Measurements from ENCODE around the gene THAP10.

Gene THAP10

GRCh38 chr15:70912187-70912586, 20.0 kb upstream of the THAP10 start:
- H3K27ac ChIP-seq (ENCODE audit: low read length, poor library complexity, severe bottlenecking) = no peak overlapping the region
- no peak overlapping the region for H3K4me2 ChIP-seq (ENCODE audit: low read length, poor library complexity, severe bottlenecking)
- no peak overlapping the region for H2BK15ac ChIP-seq (ENCODE audit: low read depth, poor library complexity, severe bottlenecking)
- H3K4me3 ChIP-seq (ENCODE audit: insufficient read depth in 1 of 2, low read depth in 1 of 2, low read length in 2 of 2) = no peak overlapping the region
- H2BK5ac ChIP-seq (ENCODE audit: low read depth, low read length, poor library complexity, severe bottlenecking) = no peak overlapping the region
- H2BK12ac ChIP-seq (ENCODE audit: low read length in 2 of 2) = no peak overlapping the region
- no peak overlapping the region for H3K9ac ChIP-seq (ENCODE audit: low read length)
- H4K91ac ChIP-seq (ENCODE audit: low read length) = no peak overlapping the region
- H3K14ac ChIP-seq (ENCODE audit: low read length in 2 of 2) = no peak overlapping the region
- WGBS = no CpG with 5 or more reads among the region's 1 CpG
- no peaks in the 10 kb centered on the region for H3K27me3 ChIP-seq (ENCODE audit: control insufficient read depth in 1 of 2, insufficient read depth in 1 of 2, low read length in 2 of 2)
- H2AFZ ChIP-seq (ENCODE audit: low read depth, low read length) = no peak overlapping the region
- H2AK5ac ChIP-seq (ENCODE audit: low read length, severe bottlenecking) = no peak overlapping the region
- peaks cover 18% of the 10 kb centered on the region for H3K9me3 ChIP-seq (ENCODE audit: control insufficient read depth, low read length)
- DNase-seq = peak; percentile 10
- no peak overlapping the region for H3K4ac ChIP-seq (ENCODE audit: low read depth in 1 of 2, low read length in 2 of 2)
- H3K18ac ChIP-seq (ENCODE audit: low read depth in 1 of 2, low read length in 2 of 2) = no peak overlapping the region
- H3K79me1 ChIP-seq (replicated peaks; ENCODE audit: low read length, poor library complexity, severe bottlenecking) = no peaks in the 10 kb centered on the region
- peaks cover 2 to 17% of the 10 kb centered on the region in 2 experiments for H3K36me3 ChIP-seq (ENCODE audit: control insufficient read depth in 1 of 2, insufficient read depth in 2 of 2, low read depth in 1 of 2, low read length in 2 of 2)
- no peak overlapping the region for H3K23ac ChIP-seq (ENCODE audit: low read length in 2 of 2)
- no peak overlapping the region for H2BK120ac ChIP-seq (ENCODE audit: low read depth, low read length)
- H3K4me1 ChIP-seq (ENCODE audit: control insufficient read depth, insufficient read depth, low read depth, low read length) = no peaks in the 10 kb centered on the region
- H4K8ac ChIP-seq (ENCODE audit: low read length) = no peak overlapping the region

DNA sequence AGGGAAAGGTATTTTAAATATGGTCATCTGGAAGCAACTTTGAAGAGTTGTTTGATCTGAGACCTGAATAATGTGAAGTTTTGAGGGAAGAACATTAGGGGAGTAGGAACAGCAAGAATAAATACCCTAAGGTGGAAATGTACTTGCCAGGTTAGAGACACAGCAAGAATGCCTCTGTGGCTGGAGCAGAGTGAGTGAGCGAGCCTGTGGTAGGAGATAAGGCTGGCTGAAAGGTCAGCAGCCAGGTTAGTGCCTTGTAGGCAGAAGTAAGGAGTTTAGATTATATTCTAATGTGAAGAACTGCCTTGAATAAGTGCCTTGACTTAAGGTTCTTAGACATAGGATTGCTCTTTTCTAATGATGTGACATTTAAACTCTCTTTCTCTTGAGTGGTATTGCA, 18.7 kb upstream of the THAP10 start:
- H3K79me1 ChIP-seq (replicated peaks; ENCODE audit: low read length, poor library complexity, severe bottlenecking) = no peaks in the 10 kb centered on the region
- H2AK5ac ChIP-seq (ENCODE audit: low read length, severe bottlenecking) = no peak overlapping the region
- no peak overlapping the region for H2BK12ac ChIP-seq (ENCODE audit: low read length in 2 of 2)
- no peak overlapping the region for H3K4me2 ChIP-seq (ENCODE audit: low read length, poor library complexity, severe bottlenecking)
- no peak overlapping the region for H3K23ac ChIP-seq (ENCODE audit: low read length in 2 of 2)
- DNase-seq = no peak
- H2AFZ ChIP-seq (ENCODE audit: low read depth, low read length) = no peak overlapping the region
- no peak overlapping the region for H2BK120ac ChIP-seq (ENCODE audit: low read depth, low read length)
- H3K4me1 ChIP-seq (ENCODE audit: control insufficient read depth, insufficient read depth, low read depth, low read length) = no peaks in the 10 kb centered on the region
- no peak overlapping the region for H3K9ac ChIP-seq (ENCODE audit: low read length)
- no peak overlapping the region for H3K18ac ChIP-seq (ENCODE audit: low read depth in 1 of 2, low read length in 2 of 2)
- H3K4me3 ChIP-seq (ENCODE audit: insufficient read depth in 1 of 2, low read depth in 1 of 2, low read length in 2 of 2) = no peak overlapping the region
- no peak overlapping the region for H4K91ac ChIP-seq (ENCODE audit: low read length)
- peaks cover 2 to 21% of the 10 kb centered on the region in 2 experiments for H3K36me3 ChIP-seq (ENCODE audit: control insufficient read depth in 1 of 2, insufficient read depth in 2 of 2, low read depth in 1 of 2, low read length in 2 of 2)
- no peak overlapping the region for H3K4ac ChIP-seq (ENCODE audit: low read depth in 1 of 2, low read length in 2 of 2)
- H4K8ac ChIP-seq (ENCODE audit: low read length) = no peak overlapping the region
- no peak overlapping the region for H3K14ac ChIP-seq (ENCODE audit: low read length in 2 of 2)
- H2BK5ac ChIP-seq (ENCODE audit: low read depth, low read length, poor library complexity, severe bottlenecking) = no peak overlapping the region
- H3K27ac ChIP-seq (ENCODE audit: low read length, poor library complexity, severe bottlenecking) = no peak overlapping the region
- WGBS = 84% methylated on average over 1 of the region's 1 CpG
- no peak overlapping the region for H2BK15ac ChIP-seq (ENCODE audit: low read depth, poor library complexity, severe bottlenecking)
- no peaks in the 10 kb centered on the region for H3K27me3 ChIP-seq (ENCODE audit: control insufficient read depth in 1 of 2, insufficient read depth in 1 of 2, low read length in 2 of 2)
- peaks cover 17% of the 10 kb centered on the region for H3K9me3 ChIP-seq (ENCODE audit: control insufficient read depth, low read length)

DNA sequence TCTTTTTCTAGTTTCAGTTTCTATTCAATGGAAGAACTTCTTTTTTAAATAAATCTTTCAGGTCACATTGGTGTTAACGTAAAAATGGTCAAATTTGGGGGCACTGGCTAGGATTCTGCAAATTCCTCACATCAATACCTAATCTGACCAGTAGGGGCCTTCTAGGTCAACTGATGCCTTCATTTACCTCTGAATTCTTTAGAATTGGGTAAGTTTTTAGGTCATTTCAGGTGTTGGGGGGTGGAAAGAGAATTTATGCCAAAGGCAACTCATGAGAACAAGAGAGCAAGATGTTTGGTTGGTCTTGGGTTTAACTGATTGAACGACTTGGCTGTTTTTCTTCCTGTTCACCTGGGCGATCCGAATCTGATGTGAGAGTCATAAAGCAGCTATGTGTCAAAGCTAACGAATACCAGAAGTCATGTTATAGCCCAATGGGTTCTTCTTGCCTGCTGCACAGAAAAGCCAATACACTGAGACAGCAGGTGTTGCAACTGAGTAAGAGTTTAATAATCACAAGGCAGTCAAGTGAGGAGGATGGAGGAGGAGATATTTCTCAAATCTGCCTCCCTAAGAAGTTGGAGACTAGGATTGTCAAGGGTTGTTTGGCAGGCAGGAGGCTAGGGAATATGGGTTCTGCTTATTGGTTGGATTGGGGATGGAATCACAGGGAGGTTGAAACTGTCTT, 15.7 kb upstream of the THAP10 start:
- H3K23ac ChIP-seq (ENCODE audit: low read length in 2 of 2) = no peak overlapping the region
- H3K9me3 ChIP-seq (ENCODE audit: control insufficient read depth, low read length) = peaks cover 17% of the 10 kb centered on the region
- WGBS = 87% methylated on average over 4 of the region's 5 CpGs
- H2BK5ac ChIP-seq (ENCODE audit: low read depth, low read length, poor library complexity, severe bottlenecking) = no peak overlapping the region
- no peak overlapping the region for H4K91ac ChIP-seq (ENCODE audit: low read length)
- H2AFZ ChIP-seq (ENCODE audit: low read depth, low read length) = no peak overlapping the region
- no peak overlapping the region for H2BK15ac ChIP-seq (ENCODE audit: low read depth, poor library complexity, severe bottlenecking)
- peaks cover 2 to 25% of the 10 kb centered on the region in 2 experiments for H3K36me3 ChIP-seq (ENCODE audit: control insufficient read depth in 1 of 2, insufficient read depth in 2 of 2, low read depth in 1 of 2, low read length in 2 of 2)
- no peak overlapping the region for H3K27ac ChIP-seq (ENCODE audit: low read length, poor library complexity, severe bottlenecking)
- no peak for DNase-seq
- no peak overlapping the region for H3K4me2 ChIP-seq (ENCODE audit: low read length, poor library complexity, severe bottlenecking)
- H2AK5ac ChIP-seq (ENCODE audit: low read length, severe bottlenecking) = no peak overlapping the region
- no peaks in the 10 kb centered on the region for H3K4me1 ChIP-seq (ENCODE audit: control insufficient read depth, insufficient read depth, low read depth, low read length)
- H3K4ac ChIP-seq (ENCODE audit: low read depth in 1 of 2, low read length in 2 of 2) = no peak overlapping the region
- no peak overlapping the region for H2BK120ac ChIP-seq (ENCODE audit: low read depth, low read length)
- no peaks in the 10 kb centered on the region for H3K27me3 ChIP-seq (ENCODE audit: control insufficient read depth in 1 of 2, insufficient read depth in 1 of 2, low read length in 2 of 2)
- H3K4me3 ChIP-seq (ENCODE audit: insufficient read depth in 1 of 2, low read depth in 1 of 2, low read length in 2 of 2) = peak overlapping the region in 1 of 2 experiments; percentile 6
- H2BK12ac ChIP-seq (ENCODE audit: low read length in 2 of 2) = no peak overlapping the region
- H3K9ac ChIP-seq (ENCODE audit: low read length) = no peak overlapping the region
- no peak overlapping the region for H3K18ac ChIP-seq (ENCODE audit: low read depth in 1 of 2, low read length in 2 of 2)
- H3K14ac ChIP-seq (ENCODE audit: low read length in 2 of 2) = no peak overlapping the region
- H4K8ac ChIP-seq (ENCODE audit: low read length) = no peak overlapping the region
- no peaks in the 10 kb centered on the region for H3K79me1 ChIP-seq (replicated peaks; ENCODE audit: low read length, poor library complexity, severe bottlenecking)

DNA sequence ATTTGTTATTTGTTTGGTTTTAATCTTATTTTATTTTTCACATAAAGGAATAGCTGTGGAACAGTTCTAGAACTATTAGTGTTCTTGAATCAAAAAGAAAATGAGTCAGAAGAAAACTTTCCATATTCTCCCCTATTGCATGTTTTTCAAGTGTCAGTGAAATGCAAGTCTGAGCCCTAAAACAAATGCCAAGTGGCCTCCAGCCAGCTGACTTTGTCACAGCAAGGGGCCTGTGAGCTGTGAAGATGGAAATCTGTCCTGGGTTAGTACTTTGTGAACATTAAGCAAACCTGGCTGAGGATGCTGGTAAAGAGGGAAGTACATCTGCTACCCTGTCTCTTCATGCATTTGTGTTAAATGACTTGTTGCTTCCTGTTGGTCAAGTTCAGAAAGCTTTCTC, 14.6 kb upstream of the THAP10 start:
- no peaks in the 10 kb centered on the region for H3K27me3 ChIP-seq (ENCODE audit: control insufficient read depth in 1 of 2, insufficient read depth in 1 of 2, low read length in 2 of 2)
- no peak overlapping the region for H2BK15ac ChIP-seq (ENCODE audit: low read depth, poor library complexity, severe bottlenecking)
- H4K8ac ChIP-seq (ENCODE audit: low read length) = no peak overlapping the region
- no peak for DNase-seq
- H2AK5ac ChIP-seq (ENCODE audit: low read length, severe bottlenecking) = no peak overlapping the region
- peaks cover 2 to 25% of the 10 kb centered on the region in 2 experiments for H3K36me3 ChIP-seq (ENCODE audit: control insufficient read depth in 1 of 2, insufficient read depth in 2 of 2, low read depth in 1 of 2, low read length in 2 of 2)
- no peak overlapping the region for H3K18ac ChIP-seq (ENCODE audit: low read depth in 1 of 2, low read length in 2 of 2)
- peaks cover 17% of the 10 kb centered on the region for H3K9me3 ChIP-seq (ENCODE audit: control insufficient read depth, low read length)
- H3K4me3 ChIP-seq (ENCODE audit: insufficient read depth in 1 of 2, low read depth in 1 of 2, low read length in 2 of 2) = no peak overlapping the region
- H3K9ac ChIP-seq (ENCODE audit: low read length) = no peak overlapping the region
- H3K4ac ChIP-seq (ENCODE audit: low read depth in 1 of 2, low read length in 2 of 2) = no peak overlapping the region
- H2AFZ ChIP-seq (ENCODE audit: low read depth, low read length) = no peak overlapping the region
- no peak overlapping the region for H3K14ac ChIP-seq (ENCODE audit: low read length in 2 of 2)
- H3K27ac ChIP-seq (ENCODE audit: low read length, poor library complexity, severe bottlenecking) = no peak overlapping the region
- no peak overlapping the region for H4K91ac ChIP-seq (ENCODE audit: low read length)
- no peak overlapping the region for H2BK12ac ChIP-seq (ENCODE audit: low read length in 2 of 2)
- peaks cover 2% of the 10 kb centered on the region for H3K4me1 ChIP-seq (ENCODE audit: control insufficient read depth, insufficient read depth, low read depth, low read length)
- H2BK5ac ChIP-seq (ENCODE audit: low read depth, low read length, poor library complexity, severe bottlenecking) = no peak overlapping the region
- H3K4me2 ChIP-seq (ENCODE audit: low read length, poor library complexity, severe bottlenecking) = no peak overlapping the region
- H3K23ac ChIP-seq (ENCODE audit: low read length in 2 of 2) = no peak overlapping the region
- no peaks in the 10 kb centered on the region for H3K79me1 ChIP-seq (replicated peaks; ENCODE audit: low read length, poor library complexity, severe bottlenecking)
- no peak overlapping the region for H2BK120ac ChIP-seq (ENCODE audit: low read depth, low read length)
